ENCODE measurements around the gene SORCS3.

Gene SORCS3

GRCh38 chr10:105274556-105275070 lies 633.5 kb downstream of the SORCS3 start:
- Histone ChIP-seq H3K27ac (no peak overlapping the region), H3K4me3 (ENCODE audit: low read depth in 1 of 2, low read length in 1 of 2) (no peak overlapping the region), H3K27me3 (no peaks in the 10 kb centered on the region), H3K4me1 (ENCODE audit: control insufficient read depth in 1 of 2, insufficient read depth in 1 of 2, low read depth in 1 of 2, low read length in 1 of 2) (no peaks in the 10 kb centered on the region), H3K36me3 (no peaks in the 10 kb centered on the region), H3K9me3 (no peaks in the 10 kb centered on the region)
- no peak for TF ChIP-seq CTCF (IDR thresholded peaks at IDR 0.05)

DNA sequence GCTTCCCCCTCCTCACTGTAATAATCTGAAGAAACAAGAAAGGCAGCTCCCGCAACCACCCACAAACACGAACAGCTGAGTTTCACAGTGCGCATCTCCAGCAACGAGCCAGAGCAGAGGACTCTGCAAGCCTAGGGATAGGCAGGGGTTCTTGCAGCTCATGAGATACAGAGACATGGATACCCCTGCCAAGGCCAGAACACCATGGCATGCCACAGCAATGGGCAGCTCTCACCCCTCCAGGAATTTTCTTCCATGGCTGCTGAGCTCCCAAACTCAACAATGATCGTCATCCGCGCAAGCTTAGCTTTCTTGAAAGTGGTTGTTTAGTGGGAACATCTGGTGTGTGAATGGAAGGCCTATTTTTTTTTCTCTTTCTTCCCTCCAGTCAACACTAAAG lies 637.3 kb downstream of the SORCS3 start:
- no peaks in the 10 kb centered on the region for H3K9me3 ChIP-seq
- no peaks in the 10 kb centered on the region for H3K36me3 ChIP-seq
- H3K27ac ChIP-seq: no peak overlapping the region
- H3K27me3 ChIP-seq: no peaks in the 10 kb centered on the region
- H3K4me1 ChIP-seq (ENCODE audit: control insufficient read depth in 1 of 2, insufficient read depth in 1 of 2, low read depth in 1 of 2, low read length in 1 of 2): no peaks in the 10 kb centered on the region
- no peak overlapping the region for H3K4me3 ChIP-seq (ENCODE audit: low read depth in 1 of 2, low read length in 1 of 2)
- no peak for TF ChIP-seq CTCF (IDR thresholded peaks at IDR 0.05)

- Histone ChIP-seq H3K9me3 (no peaks in the 10 kb centered on the region), H3K36me3 (no peaks in the 10 kb centered on the region), H3K4me3 (ENCODE audit: low read depth in 1 of 2, low read length in 1 of 2) (no peak overlapping the region), H3K4me1 (ENCODE audit: control insufficient read depth in 1 of 2, insufficient read depth in 1 of 2, low read depth in 1 of 2, low read length in 1 of 2) (no peaks in the 10 kb centered on the region), H3K27ac (no peak overlapping the region), H3K27me3 (no peaks in the 10 kb centered on the region)
- no peak for TF ChIP-seq CTCF (IDR thresholded peaks at IDR 0.05)
These were observed 638.0 kb downstream of the SORCS3 start for GRCh38 chr10:105279101-105279500.

GRCh38 chr10:105280895-105281294 lies 639.8 kb downstream of the SORCS3 start:
- no peaks in the 10 kb centered on the region for H3K4me1 ChIP-seq (ENCODE audit: control insufficient read depth in 1 of 2, insufficient read depth in 1 of 2, low read depth in 1 of 2, low read length in 1 of 2)

GRCh38 chr10:105284476-105285215 lies 643.6 kb downstream of the SORCS3 start:
- H3K36me3 ChIP-seq: no peaks in the 10 kb centered on the region
- H3K27me3 ChIP-seq: no peaks in the 10 kb centered on the region
- TF ChIP-seq CTCF (IDR thresholded peaks at IDR 0.05): no peak
- H3K27ac ChIP-seq: no peak overlapping the region
- no peaks in the 10 kb centered on the region for H3K9me3 ChIP-seq
- no peaks in the 10 kb centered on the region for H3K4me1 ChIP-seq (ENCODE audit: control insufficient read depth in 1 of 2, insufficient read depth in 1 of 2, low read depth in 1 of 2, low read length in 1 of 2)
- H3K4me3 ChIP-seq (ENCODE audit: low read depth in 1 of 2, low read length in 1 of 2): no peak overlapping the region

More at GRCh38 chr10:105280895-105281294, 639.8 kb downstream of the SORCS3 start:
- Histone ChIP-seq H3K9me3 (no peaks in the 10 kb centered on the region), H3K27me3 (no peaks in the 10 kb centered on the region), H3K27ac (no peak overlapping the region), H3K36me3 (no peaks in the 10 kb centered on the region), H3K4me3 (ENCODE audit: low read depth in 1 of 2, low read length in 1 of 2) (no peak overlapping the region)
- TF ChIP-seq CTCF (IDR thresholded peaks at IDR 0.05): no peak

All from neutrophil (primary cell).